Neural crest cell (in vitro differentiated cells): ENCODE measurements around the gene DDX1. TPM values are rescaled to one million over a fixed set of nuclear protein-coding genes. Genes with fewer than 3 reads are reported as not detected.
A peak's percentile ranks its signal among the peaks of the same experiment; 100 is the strongest.

Experiments used
- DNase-seq: peaks from one replicate; pipeline ENCODE4 v3.0.0; 2021; ENCODE audit warnings: low read depth, mixed read lengths, low spot score
- H3K27ac Mint-ChIP-seq: one replicate; pipeline ENCODE4 v1.8.0; 2021; ENCODE audit warnings: mild to moderate bottlenecking, mixed read lengths; ENCODE audit not compliant: unreplicated experiment
- H3K27me3 Mint-ChIP-seq: 2 replicates; pipeline ENCODE4 v1.8.0; 2021; ENCODE audit warnings: low read depth, mild to moderate bottlenecking, mixed read lengths
- H3K36me3 Mint-ChIP-seq: 2 replicates; pipeline ENCODE4 v1.8.0; 2021; ENCODE audit warnings: low read depth, mild to moderate bottlenecking, mixed read lengths
- H3K4me1 Mint-ChIP-seq: 2 replicates; pipeline ENCODE4 v1.8.0; 2021; ENCODE audit warnings: mixed read lengths
- H3K4me3 Mint-ChIP-seq: one replicate; pipeline ENCODE4 v1.8.0; 2021; ENCODE audit warnings: mild to moderate bottlenecking, mixed read lengths
- H3K9me3 Mint-ChIP-seq: 2 replicates; pipeline ENCODE4 v1.8.0; 2021; ENCODE audit warnings: mixed read lengths
- total RNA-seq: library from RNA; stranded (reverse); gene quantifications from 2 replicates; pipeline ENCODE4 v1.2.1, GENCODE V29; 2021
- TF ChIP-seq, protein P1 (sequence below): fragments of 200-600 bp; sonication (generic); conservative IDR thresholded peaks from 2 replicates; pipeline ENCODE4 v1.5.0; 2021; ENCODE audit warnings: antibody characterized with exemption, mild to moderate bottlenecking

The DDX1 gene
- total RNA-seq, 1 donor from 2014 or later: 154 TPM

- Mint-ChIP-seq H3K4me1 (peaks cover 20% of the 10 kb centered on the region), H3K27me3 (no peaks in the 10 kb centered on the region), H3K27ac (no peak overlapping the region), H3K36me3 (peaks cover 17% of the 10 kb centered on the region), H3K9me3 (no peaks in the 10 kb centered on the region), H3K4me3 (no peak overlapping the region)
- TF ChIP-seq, protein P1, sequence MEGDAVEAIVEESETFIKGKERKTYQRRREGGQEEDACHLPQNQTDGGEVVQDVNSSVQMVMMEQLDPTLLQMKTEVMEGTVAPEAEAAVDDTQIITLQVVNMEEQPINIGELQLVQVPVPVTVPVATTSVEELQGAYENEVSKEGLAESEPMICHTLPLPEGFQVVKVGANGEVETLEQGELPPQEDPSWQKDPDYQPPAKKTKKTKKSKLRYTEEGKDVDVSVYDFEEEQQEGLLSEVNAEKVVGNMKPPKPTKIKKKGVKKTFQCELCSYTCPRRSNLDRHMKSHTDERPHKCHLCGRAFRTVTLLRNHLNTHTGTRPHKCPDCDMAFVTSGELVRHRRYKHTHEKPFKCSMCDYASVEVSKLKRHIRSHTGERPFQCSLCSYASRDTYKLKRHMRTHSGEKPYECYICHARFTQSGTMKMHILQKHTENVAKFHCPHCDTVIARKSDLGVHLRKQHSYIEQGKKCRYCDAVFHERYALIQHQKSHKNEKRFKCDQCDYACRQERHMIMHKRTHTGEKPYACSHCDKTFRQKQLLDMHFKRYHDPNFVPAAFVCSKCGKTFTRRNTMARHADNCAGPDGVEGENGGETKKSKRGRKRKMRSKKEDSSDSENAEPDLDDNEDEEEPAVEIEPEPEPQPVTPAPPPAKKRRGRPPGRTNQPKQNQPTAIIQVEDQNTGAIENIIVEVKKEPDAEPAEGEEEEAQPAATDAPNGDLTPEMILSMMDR: no peak
- no peak for DNase-seq
Observed at GRCh38 chr2:15633043-15633970, 41.6 kb downstream of the DDX1 start.

DNA sequence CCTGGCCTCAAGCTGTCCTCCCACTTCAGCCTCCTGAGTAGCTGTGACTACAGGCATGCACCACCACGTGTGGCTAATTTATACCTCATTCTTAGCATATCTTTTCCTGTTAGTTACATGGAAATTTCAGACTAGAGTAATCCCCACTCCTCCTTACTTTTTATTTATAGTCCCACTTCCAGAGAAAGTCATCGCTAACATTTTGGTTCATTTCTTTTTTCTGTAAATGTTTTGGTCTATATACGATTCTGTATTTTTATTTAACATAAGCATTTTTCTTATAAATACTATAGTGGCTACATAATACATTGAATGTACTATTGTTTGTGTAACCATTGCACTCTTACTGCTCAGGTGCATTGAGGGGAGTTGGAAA lies 42.3 kb downstream of the DDX1 start:
- Mint-ChIP-seq H3K4me3 (no peak overlapping the region), H3K4me1 (peaks cover 26% of the 10 kb centered on the region), H3K27ac (no peak overlapping the region), H3K9me3 (no peaks in the 10 kb centered on the region), H3K36me3 (peaks cover 23% of the 10 kb centered on the region), H3K27me3 (no peaks in the 10 kb centered on the region)
- TF ChIP-seq, protein P1: no peak
- DNase-seq: no peak

DNA sequence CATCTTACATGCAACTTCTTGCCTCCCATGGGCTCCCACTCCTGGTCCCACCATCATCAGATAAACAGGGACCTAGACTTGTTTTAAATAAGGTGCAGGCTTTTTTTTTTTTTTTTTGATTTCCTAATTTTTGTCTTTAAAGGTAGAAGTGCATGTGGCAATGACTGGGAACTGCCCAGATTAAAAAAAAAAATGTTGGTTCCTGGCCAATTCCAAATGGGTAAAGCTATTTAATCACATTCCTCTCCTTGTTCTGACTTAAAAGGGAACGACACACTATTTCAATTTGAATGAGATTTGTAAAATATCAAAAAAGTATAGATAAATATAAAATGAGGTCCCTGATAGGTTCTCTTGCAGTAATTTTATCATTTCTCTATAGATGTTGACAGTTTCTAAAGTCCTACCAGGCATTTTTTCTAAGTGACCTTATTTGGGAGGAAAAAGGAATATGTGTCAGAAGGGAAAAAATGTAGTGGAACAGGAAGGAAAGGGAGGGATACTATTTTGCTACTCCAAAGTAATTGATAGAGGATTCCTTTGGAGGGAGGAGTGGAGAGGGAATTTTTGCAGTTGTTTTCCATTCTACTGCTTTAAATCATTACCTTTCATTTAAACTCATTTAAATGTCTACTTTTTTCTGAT lies 43.3 kb downstream of the DDX1 start:
- Mint-ChIP-seq H3K9me3 (no peaks in the 10 kb centered on the region), H3K4me1 (peaks cover 26% of the 10 kb centered on the region), H3K4me3 (no peak overlapping the region), H3K36me3 (peaks cover 23% of the 10 kb centered on the region), H3K27ac (no peak overlapping the region), H3K27me3 (no peaks in the 10 kb centered on the region)
- TF ChIP-seq, protein P1: no peak
- no peak for DNase-seq

DNA sequence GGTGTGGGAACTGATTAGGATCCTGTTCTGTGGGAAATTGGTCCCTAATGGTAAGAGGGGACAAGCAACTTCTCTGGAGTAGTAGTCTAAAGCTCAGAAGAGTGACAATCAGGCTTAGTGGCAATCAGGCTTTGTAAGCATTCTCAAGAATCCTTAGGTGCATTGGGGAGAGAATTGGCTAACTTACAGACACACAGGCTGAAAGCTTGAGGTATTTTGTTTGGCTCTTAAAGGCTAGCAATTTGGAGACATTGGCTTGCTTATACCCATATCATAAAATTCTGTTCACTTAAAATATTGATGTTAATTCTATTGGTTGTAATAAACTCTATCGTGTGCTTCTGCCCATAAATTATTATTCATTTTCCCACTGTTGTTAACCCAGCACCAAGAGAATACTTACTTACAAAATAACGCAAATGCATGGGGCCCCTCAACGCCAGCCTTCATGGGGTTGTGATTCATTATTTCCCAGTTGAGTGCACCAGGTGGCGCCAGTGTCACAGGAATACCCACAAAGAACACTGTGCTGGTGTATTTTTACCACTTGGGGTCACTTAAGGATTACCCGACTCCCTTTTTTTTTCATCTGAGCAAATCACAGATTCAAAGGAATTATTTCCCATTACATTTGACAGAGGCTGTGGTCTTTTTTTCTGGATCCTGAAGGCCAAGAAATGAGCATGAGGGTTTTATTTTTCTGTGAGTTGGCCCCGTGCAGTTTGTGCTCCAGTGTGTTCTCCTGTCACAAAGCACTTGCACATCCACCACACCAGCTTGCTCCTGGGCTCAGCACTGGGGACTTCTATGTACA lies 45.5 kb downstream of the DDX1 start:
- peaks cover 9% of the 10 kb centered on the region for H3K9me3 Mint-ChIP-seq
- no peaks in the 10 kb centered on the region for H3K27me3 Mint-ChIP-seq
- peak overlapping the region; percentile 73 for H3K27ac Mint-ChIP-seq
- peaks cover 26% of the 10 kb centered on the region for H3K36me3 Mint-ChIP-seq
- TF ChIP-seq, protein P1: peak; percentile 99
- peaks cover 40% of the 10 kb centered on the region for H3K4me1 Mint-ChIP-seq
- DNase-seq: peak; percentile 71
- peak overlapping the region; percentile 25 for H3K4me3 Mint-ChIP-seq

DNA sequence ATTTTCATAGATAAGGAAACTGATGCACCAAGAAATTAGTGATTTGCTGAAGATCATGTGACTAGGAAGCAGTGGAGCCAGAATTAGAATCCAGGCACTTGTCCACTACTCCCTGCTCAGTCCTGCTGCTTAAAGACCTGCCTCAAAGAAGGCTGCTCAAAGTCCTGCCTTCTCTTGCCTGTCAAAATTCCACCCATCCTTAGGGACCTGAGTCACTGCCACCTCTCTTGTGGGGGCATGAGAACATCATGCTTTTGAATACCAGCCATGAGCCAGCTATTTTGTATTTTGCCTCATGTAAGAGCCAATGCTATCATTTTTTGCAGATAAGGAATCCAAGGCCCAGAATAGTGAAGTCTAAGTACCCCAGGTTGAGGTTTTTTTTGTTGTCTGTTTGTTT lies 47.1 kb downstream of the DDX1 start:
- H3K4me1 Mint-ChIP-seq: peaks cover 53% of the 10 kb centered on the region
- H3K36me3 Mint-ChIP-seq: peaks cover 31% of the 10 kb centered on the region
- no peak for DNase-seq
- TF ChIP-seq, protein P1: no peak
- H3K27me3 Mint-ChIP-seq: no peaks in the 10 kb centered on the region
- H3K9me3 Mint-ChIP-seq: peaks cover 9% of the 10 kb centered on the region
- H3K4me3 Mint-ChIP-seq: no peak overlapping the region
- no peak overlapping the region for H3K27ac Mint-ChIP-seq
